HG02970 (cell line): ENCODE measurements around the gene SETBP1.

Source experiments
- ATAC-seq: cut with Tn5 transposase; IDR thresholded peaks from one replicate; pipeline ENCODE4 v1.9.1; 2021; ENCODE audit warnings: mild to moderate bottlenecking, moderate library complexity, moderate number of reproducible peaks; ENCODE audit not compliant: unreplicated experiment, low FRiP score

SETBP1 gene

GRCh38 chr18:44893045-44893706, 212.5 kb downstream of the SETBP1 start:
- no peak for ATAC-seq

GRCh38 chr18:44893966-44894365, 213.3 kb downstream of the SETBP1 start:
- ATAC-seq, result no peak

GRCh38 chr18:44895176-44895798, 214.6 kb downstream of the SETBP1 start:
- ATAC-seq, result no peak

- ATAC-seq, result no peak
These were observed 216.2 kb downstream of the SETBP1 start for GRCh38 chr18:44896846-44897245.

DNA sequence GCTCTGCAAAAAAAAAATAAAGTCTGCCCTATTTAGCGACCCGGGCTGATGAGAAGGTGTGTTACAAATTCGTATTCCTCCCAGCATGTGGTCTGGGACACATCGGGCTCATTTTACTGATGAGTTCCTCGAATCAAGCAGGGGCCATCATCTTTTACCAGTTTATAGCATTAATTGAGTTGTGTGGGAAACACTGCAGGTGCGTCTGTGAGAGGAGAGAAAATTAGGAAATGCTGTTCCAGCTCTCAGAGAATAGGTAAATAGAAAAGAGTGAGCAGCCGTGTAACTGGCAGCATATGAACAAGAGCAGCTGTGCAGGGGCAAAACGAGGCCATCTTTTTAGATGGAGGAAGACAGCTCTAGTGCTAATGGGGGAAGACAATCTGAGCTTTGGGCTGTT, 216.7 kb downstream of the SETBP1 start:
- ATAC-seq, result no peak

- no peak for ATAC-seq
These were observed 217.1 kb downstream of the SETBP1 start for GRCh38 chr18:44897816-44898215.

GRCh38 chr18:44898498-44898897, 217.8 kb downstream of the SETBP1 start:
- ATAC-seq, result no peak

GRCh38 chr18:44899832-44900231, 219.1 kb downstream of the SETBP1 start:
- ATAC-seq, result no peak

GRCh38 chr18:44900627-44901026, 219.9 kb downstream of the SETBP1 start:
- ATAC-seq, result no peak

- ATAC-seq, result no peak
These were observed 220.6 kb downstream of the SETBP1 start for GRCh38 chr18:44901283-44901682.

DNA sequence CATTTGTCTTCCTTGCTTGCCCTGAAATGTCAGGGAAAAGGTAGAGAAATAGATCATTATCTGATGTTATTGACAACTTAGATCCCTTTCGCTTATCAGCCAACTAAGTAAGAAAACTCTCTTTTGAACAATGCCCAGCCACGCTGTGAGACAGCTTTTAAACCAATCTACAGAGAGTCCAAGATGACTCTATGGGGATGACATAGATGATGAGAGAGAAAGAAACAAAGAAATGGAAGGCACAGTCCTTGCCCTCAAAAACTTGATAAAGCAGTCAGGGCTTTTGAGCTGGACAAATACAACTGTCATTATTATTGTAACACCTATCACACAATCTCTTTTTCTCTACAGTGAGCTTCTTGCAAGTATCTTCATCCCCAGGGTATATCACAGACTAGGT, 222.6 kb downstream of the SETBP1 start:
- ATAC-seq, result no peak

DNA sequence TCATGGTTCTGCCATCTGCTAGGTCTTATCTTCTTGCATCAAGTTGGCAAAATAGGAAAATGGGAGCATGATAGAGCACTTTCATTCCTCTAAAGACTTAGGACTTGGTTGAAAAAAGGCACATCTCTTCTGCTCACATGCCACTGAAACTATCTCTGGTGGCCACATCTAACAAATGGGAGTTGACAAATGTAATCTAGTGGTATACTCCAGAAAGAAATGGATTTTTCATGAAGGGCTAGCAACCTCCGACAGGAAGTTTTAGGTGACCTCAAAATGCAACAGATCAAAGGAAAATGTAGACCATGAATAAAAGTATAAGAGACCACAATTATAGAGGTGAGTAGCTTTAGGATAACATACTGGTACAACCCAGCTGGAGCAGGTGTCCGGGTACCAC, 224.1 kb downstream of the SETBP1 start:
- no peak for ATAC-seq

- ATAC-seq, result peak; percentile 53
These were observed 228.6 kb downstream of the SETBP1 start for GRCh38 chr18:44909191-44909719.

DNA sequence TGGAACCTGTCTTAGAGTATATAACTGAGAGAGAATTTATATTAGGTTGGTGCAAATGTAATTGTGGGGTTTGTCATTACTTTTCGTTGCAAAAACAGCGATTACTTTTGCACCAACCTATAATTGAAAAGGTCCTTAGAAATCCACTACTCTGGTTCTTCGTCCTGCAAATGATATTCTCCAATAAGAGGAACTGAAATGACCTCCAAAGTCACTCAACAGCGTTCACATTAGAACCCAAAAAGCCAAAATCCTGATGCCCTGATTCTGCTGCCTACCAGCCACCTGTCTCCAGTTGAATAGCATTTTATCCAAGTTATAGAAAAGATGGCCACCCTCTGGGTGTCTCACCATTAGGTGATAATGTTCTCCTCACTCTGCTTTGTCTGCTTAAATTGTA, 230.6 kb downstream of the SETBP1 start:
- no peak for ATAC-seq

- no peak for ATAC-seq
These were observed 231.1 kb downstream of the SETBP1 start for GRCh38 chr18:44911773-44912172.

DNA sequence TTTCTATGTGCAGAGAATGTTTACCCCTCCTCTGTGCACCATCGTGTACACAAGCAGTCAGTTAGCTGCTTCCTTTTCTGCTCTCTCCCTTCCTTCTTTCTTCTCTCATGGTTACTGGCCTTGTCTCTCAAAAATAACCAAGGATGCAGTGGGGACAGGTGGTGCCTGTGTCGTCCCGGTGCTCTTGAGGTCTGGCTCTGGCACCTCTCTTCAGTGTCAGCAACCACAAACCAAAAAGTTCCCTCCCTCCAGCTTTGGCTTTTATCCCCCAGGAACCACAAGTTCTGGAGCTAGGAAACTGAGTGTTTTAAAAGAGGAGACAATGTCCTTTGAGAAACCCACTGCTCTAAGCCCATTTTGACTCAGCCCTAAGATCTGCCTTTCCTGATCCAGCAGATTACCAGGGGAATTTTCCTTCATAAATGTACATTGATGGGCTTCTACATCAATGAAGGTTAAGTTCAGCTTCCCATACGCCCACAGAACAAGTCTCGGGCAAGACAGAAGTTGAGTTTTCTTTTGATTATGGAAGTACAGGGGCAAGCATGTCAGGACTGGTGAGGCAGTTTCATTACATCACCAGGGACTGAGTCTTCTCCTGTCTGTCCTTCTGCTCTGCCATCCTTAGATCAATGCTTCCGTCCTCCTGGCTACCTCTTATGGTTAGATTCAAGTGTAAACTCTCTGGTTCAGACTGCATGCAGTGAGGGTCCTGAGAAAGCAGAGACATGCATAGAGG, 232.2 kb downstream of the SETBP1 start:
- no peak for ATAC-seq

DNA sequence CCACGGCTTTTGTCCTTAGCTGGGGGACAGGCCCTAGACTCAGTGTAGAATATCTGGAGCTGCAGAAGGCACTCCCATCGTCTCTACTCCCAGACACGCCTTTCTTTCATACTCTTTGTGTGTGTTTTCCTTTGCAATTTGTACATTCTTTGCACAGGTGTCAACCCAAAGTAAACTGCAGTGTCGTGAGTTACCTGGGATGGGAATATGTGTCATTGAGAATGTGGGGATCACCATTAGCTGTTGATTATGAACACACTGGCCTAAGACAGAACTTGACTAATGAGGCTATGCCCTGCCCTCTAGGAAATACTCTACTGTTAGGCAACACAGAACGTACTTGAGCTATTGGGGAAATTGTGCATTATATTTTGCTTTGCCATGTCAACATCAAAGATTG, 233.3 kb downstream of the SETBP1 start:
- no peak for ATAC-seq

GRCh38 chr18:44915213-44915612, 234.5 kb downstream of the SETBP1 start:
- no peak for ATAC-seq

- ATAC-seq, result no peak
These were observed 235.0 kb downstream of the SETBP1 start for GRCh38 chr18:44915661-44916060.

DNA sequence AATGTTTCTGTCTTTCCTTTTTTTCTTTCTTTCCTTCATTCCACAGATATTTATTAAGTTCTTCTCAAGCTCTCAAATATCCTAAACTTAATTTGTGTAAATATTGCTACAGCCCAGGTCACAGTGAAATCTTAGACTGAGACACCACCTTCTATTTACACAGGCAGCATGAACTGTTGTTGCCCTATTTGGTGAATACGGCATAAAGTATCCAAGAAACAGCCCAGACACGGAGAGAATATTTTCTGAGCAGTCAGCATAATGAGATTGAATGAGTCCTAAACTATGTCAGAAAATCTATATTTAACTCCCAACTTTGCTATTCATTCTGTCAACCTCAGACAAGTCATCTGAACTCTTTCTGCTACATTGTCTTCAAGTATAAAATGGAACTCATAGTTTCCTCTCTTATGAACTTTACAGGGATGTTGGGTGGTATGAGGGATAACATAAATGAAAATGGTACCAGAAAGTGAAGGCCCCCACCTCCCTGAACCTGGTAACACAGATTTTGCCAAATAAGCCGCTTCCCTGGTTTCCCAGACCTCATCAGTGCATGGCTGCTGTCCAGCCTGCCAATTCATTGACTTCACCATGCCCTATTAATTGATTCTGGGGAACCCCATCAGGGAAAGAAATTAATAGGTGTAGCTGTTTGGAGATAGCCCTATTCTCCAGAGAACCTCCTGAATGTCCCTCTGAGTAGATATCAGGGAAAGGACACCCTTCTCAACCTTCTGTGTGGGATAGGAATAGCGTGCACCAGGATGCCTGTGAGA, 235.9 kb downstream of the SETBP1 start:
- no peak for ATAC-seq
